ENCODE data around the gene ALCAM. TPM values are rescaled to one million over a fixed set of nuclear protein-coding genes. Genes with fewer than 3 reads are reported as not detected.

The ALCAM gene
- total RNA-seq, 1 donor = 139 TPM

- H3K4me3 ChIP-seq (ENCODE audit: low read depth, low read length) = no peak overlapping the region
- TF ChIP-seq CTCF (IDR thresholded peaks at IDR 0.05; ENCODE audit: insufficient read depth, low read depth, low read length) = no peak
- no peak for DNase-seq (ENCODE audit: low read depth)
Observed at GRCh38 chr3:105347625-105348302, 18.9 kb upstream of the ALCAM start.

GRCh38 chr3:105348307-105348706, 18.4 kb upstream of the ALCAM start:
- no peak overlapping the region for H3K4me3 ChIP-seq (ENCODE audit: low read depth, low read length)
- DNase-seq (ENCODE audit: low read depth) = no peak
- no peak for TF ChIP-seq CTCF (IDR thresholded peaks at IDR 0.05; ENCODE audit: insufficient read depth, low read depth, low read length)

- H3K4me3 ChIP-seq (ENCODE audit: low read depth, low read length) = no peak overlapping the region
- no peak for TF ChIP-seq CTCF (IDR thresholded peaks at IDR 0.05; ENCODE audit: insufficient read depth, low read depth, low read length)
- DNase-seq (ENCODE audit: low read depth) = no peak
Observed at GRCh38 chr3:105349684-105350387, 16.9 kb upstream of the ALCAM start.

- H3K4me3 ChIP-seq (ENCODE audit: low read depth, low read length) = no peak overlapping the region
- no peak for TF ChIP-seq CTCF (IDR thresholded peaks at IDR 0.05; ENCODE audit: insufficient read depth, low read depth, low read length)
- no peak for DNase-seq (ENCODE audit: low read depth)
Observed at GRCh38 chr3:105351821-105352220, 14.9 kb upstream of the ALCAM start.

- no peak overlapping the region for H3K4me3 ChIP-seq (ENCODE audit: low read depth, low read length)
- DNase-seq (ENCODE audit: low read depth) = peak; percentile 39
- TF ChIP-seq CTCF (IDR thresholded peaks at IDR 0.05; ENCODE audit: insufficient read depth, low read depth, low read length) = no peak
Observed at GRCh38 chr3:105352976-105353375, 13.7 kb upstream of the ALCAM start.

- DNase-seq (ENCODE audit: low read depth) = peak; percentile 63
- H3K4me3 ChIP-seq (ENCODE audit: low read depth, low read length) = peak overlapping the region; percentile 54
- TF ChIP-seq CTCF (IDR thresholded peaks at IDR 0.05; ENCODE audit: insufficient read depth, low read depth, low read length) = no peak
Observed at GRCh38 chr3:105353485-105354161, 13.1 kb upstream of the ALCAM start.
